Vagina (tissue), 2 donors: ENCODE measurements around the gene CUL5. TPM values are rescaled to one million over a fixed set of nuclear protein-coding genes. Genes with fewer than 3 reads are reported as not detected.

ENCODE experiments used
- DNase-seq, 2 donors: peaks; one replicate each; pipeline ENCODE4 v3.0.0-alpha.2; 2017; ENCODE audit errors: extremely low spot score in 2 of 2
- H3K27ac ChIP-seq: fragments of 200-600 bp; sonication (generic); one replicate; pipeline ENCODE4 v1.5.1; 2019
- H3K27me3 ChIP-seq: fragments of 200-600 bp; sonication (generic); one replicate; pipeline ENCODE4 v1.5.1; 2019
- H3K36me3 ChIP-seq, 2 donors: fragments of 200-600 bp; sonication (generic); one replicate each; pipeline ENCODE4 v1.5.1; 2017 to 2019
- H3K4me1 ChIP-seq: fragments of 200-600 bp; sonication (generic); one replicate; pipeline ENCODE4 v1.5.1; 2019
- H3K4me3 ChIP-seq, 2 donors: fragments of 200-600 bp; sonication (generic); 1 replicate in 1 of 2; 2 replicates in 1 of 2; pipeline ENCODE4 v1.5.1; 2016 to 2019
- H3K9me3 ChIP-seq: fragments of 200-600 bp; sonication (generic); one replicate; pipeline ENCODE4 v1.5.1; 2019
- CTCF ChIP-seq, 3 experiments: fragments of 450-650 bp in 2 of 3; fragments of 200-600 bp in 1 of 3; sonication (generic) in 1 of 3; IDR thresholded peaks; one replicate each; pipeline ENCODE4 v1.5.1; 2017 to 2019; ENCODE audit warnings: antibody characterized with exemption in 3 of 3, mild to moderate bottlenecking in 2 of 3, moderate library complexity in 2 of 3
- POLR2A ChIP-seq, 2 donors: fragments of 450-650 bp; IDR thresholded peaks; one replicate each; pipeline ENCODE4 v1.6.1; 2017; ENCODE audit warnings: antibody characterized with exemption in 2 of 2, mild to moderate bottlenecking in 2 of 2, moderate library complexity in 2 of 2
- POLR2AphosphoS5 ChIP-seq, 2 donors: sonication (generic); formaldehyde crosslinking; IDR thresholded peaks; one replicate each; pipeline ENCODE4 v1.9.0; 2017; ENCODE audit warnings: antibody characterized with exemption in 2 of 2, mild to moderate bottlenecking in 2 of 2, low read depth in 1 of 2; ENCODE audit not compliant: insufficient read depth in 1 of 2
- intact Hi-C: fragments of 100-400 bp; cut with DNase I; formaldehyde crosslinking; loops from one replicate; pipeline ENCODE4 v1.15.1; 2023
- total RNA-seq: library from RNA; depleted of rRNA; stranded (reverse); fragments of >200 nt; gene quantifications from one replicate; pipeline ENCODE4 v1.2.3, GENCODE V29; 2016

The CUL5 gene
- total RNA-seq, 1 donor from 2014 or later = 31.2 TPM

DNA sequence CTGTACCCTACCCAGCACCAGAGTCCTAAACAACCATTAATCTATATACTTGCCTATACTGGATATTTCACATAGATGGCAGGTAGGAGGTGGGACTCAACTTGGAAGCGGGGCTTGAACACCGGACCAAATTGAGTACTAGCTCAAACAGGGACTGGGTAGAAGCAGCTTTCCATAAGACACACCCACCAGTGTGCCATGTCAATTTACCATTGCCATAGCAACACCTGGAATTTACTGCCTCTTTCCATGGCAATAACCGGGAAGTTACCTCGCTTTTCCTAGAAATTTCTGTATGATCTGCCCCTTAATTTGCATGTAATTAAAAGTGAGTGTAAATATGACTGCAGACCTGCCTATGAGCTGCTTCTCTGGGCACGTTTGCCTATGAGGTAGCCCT is 38.6 kb upstream of the CUL5 start:
- intact Hi-C loops = no loop called here

DNA sequence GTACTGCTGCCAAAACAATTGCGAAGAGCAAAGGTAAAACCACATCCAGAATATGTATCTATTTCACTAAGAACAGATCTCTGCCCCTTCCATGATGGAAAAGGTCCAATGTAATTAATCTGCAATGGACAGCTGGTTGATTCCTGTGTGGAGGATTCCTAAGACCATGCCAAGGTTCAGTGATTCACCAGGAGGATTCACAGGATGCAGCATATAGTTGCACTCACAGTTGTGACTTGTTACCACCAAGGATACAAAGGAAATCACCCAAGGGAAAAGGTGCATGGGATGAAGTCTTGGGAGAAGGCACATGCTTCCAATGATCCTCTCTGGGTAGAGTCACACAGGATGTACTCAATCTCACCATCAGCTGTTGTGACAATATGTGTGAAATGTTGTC is 35.1 kb upstream of the CUL5 start:
- no peaks in the 10 kb centered on the region for H3K4me1 ChIP-seq
- no peaks in the 10 kb centered on the region for H3K9me3 ChIP-seq
- no peaks in the 10 kb centered on the region for H3K27me3 ChIP-seq
- no peaks in the 10 kb centered on the region for H3K36me3 ChIP-seq
- no peak for TF ChIP-seq POLR2A (IDR thresholded peaks at IDR 0.05)
- no peak for TF ChIP-seq POLR2AphosphoS5 (IDR thresholded peaks at IDR 0.05; ENCODE audit: insufficient read depth in 1 of 2, low read depth in 1 of 2)
- TF ChIP-seq CTCF (IDR thresholded peaks at IDR 0.05) = no peak
- no peak overlapping the region for H3K27ac ChIP-seq
- DNase-seq = no peak
- H3K4me3 ChIP-seq = no peak overlapping the region
- intact Hi-C loops = no loop called here

More for the DNA sequence above, 38.6 kb upstream of the CUL5 start:
- Histone ChIP-seq H3K36me3 (no peaks in the 10 kb centered on the region), H3K9me3 (no peaks in the 10 kb centered on the region), H3K4me1 (no peaks in the 10 kb centered on the region), H3K27ac (no peak overlapping the region), H3K4me3 (no peak overlapping the region), H3K27me3 (no peaks in the 10 kb centered on the region)
- no peak for TF ChIP-seq POLR2AphosphoS5 (IDR thresholded peaks at IDR 0.05; ENCODE audit: insufficient read depth in 1 of 2, low read depth in 1 of 2)
- no peak for TF ChIP-seq POLR2A (IDR thresholded peaks at IDR 0.05)
- TF ChIP-seq CTCF (IDR thresholded peaks at IDR 0.05) = no peak
- no peak for DNase-seq

GRCh38 chr11:107988397-107989158 is 20.1 kb upstream of the CUL5 start:
- Histone ChIP-seq H3K27me3 (no peaks in the 10 kb centered on the region), H3K4me1 (no peaks in the 10 kb centered on the region), H3K9me3 (no peaks in the 10 kb centered on the region), H3K27ac (no peak overlapping the region), H3K36me3 (no peaks in the 10 kb centered on the region), H3K4me3 (no peak overlapping the region)
- TF ChIP-seq POLR2A (IDR thresholded peaks at IDR 0.05) = no peak
- TF ChIP-seq POLR2AphosphoS5 (IDR thresholded peaks at IDR 0.05; ENCODE audit: insufficient read depth in 1 of 2, low read depth in 1 of 2) = no peak
- TF ChIP-seq CTCF (IDR thresholded peaks at IDR 0.05) = no peak
- intact Hi-C loops = no loop called here
- DNase-seq = no peak

DNA sequence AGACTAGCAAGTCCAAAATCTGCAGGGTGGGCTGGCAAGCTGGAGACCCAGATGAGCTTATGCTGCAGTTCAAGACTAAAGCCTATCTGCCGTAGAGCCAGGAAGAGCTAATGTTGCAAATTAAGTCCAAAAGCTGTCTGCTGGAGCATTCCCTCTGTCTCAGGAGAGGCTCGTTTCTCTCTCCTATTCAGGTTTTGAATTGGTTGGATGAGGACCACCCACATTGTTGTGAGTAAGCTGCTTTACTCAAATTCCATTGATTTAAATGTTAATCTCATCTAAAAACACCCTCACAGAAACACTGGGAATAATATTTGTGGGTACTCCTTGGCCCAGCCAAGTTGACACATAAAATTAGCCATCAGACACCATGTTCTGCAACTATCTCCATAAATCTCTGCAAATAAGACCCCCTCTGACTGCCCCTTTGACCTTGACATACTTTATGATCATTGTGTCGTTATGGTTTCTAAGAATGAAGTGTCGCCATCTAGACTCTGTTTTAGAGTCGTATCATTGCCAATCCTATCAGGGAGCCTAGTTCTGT is 16.8 kb upstream of the CUL5 start:
- Histone ChIP-seq H3K4me3 (no peak overlapping the region), H3K27me3 (no peaks in the 10 kb centered on the region), H3K27ac (no peak overlapping the region), H3K9me3 (no peaks in the 10 kb centered on the region), H3K36me3 (no peaks in the 10 kb centered on the region), H3K4me1 (no peaks in the 10 kb centered on the region)
- intact Hi-C loops = no loop called here
- TF ChIP-seq POLR2A (IDR thresholded peaks at IDR 0.05) = no peak
- TF ChIP-seq POLR2AphosphoS5 (IDR thresholded peaks at IDR 0.05; ENCODE audit: insufficient read depth in 1 of 2, low read depth in 1 of 2) = no peak
- TF ChIP-seq CTCF (IDR thresholded peaks at IDR 0.05) = no peak
- DNase-seq = no peak
